AG09309 (cell line): Measurements from ENCODE around the gene PANK2.

Experiments
- DNase-seq: peaks from one replicate; pipeline ENCODE4 v3.0.0-alpha.2; 2010; ENCODE audit warnings: low read depth
- H3K4me3 ChIP-seq: 2 replicates; pipeline ENCODE4 v1.5.1; 2011; ENCODE audit warnings: mild to moderate bottlenecking, low read depth, low read length, moderate library complexity; ENCODE audit not compliant: control insufficient read depth
- TF ChIP-seq, protein P1 (sequence below): IDR thresholded peaks from 2 replicates; pipeline ENCODE4 v1.5.1; 2011; ENCODE audit warnings: mild to moderate bottlenecking, low read depth, low read length, inconsistent platforms; ENCODE audit not compliant: insufficient read depth, control insufficient read depth; ENCODE audit errors: missing control alignments

The PANK2 gene

DNA sequence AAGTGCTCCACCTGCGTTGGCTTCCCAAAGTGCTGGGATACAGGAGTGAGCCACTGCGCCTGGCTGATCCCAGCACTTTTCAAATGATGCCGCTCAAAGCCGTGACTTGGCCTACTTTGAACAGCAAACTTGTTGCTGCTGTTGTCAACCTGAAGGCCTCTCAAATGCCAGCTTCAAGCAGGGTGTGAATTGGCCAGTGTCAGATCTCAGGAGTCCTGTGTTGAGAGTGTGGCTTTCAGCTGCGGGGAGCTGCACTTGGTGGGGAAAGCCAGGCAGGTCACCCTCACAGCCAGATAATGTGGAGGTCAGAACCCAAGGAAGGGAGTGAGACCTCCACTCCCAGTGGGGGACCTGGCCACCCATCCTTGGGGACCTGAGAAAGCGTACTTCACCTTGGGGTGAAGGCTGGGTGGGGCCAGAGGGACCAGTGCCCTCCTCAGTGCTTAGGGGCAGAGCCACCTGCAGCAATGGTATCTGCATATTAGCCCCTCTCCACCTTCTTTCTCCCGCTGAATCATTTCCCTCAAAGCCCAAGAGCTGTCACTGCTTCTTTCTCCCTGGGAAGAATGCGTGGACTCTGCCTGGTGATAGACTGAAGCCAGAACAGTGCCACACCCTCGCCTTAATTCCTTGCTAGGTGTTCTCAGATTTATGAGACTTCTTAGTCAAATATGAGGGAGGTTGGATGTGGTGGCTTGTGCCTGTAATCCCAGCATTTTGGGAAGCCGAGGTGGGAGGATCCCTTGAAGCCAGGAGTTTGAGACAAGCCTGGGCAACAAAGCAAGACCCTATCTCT is 19.1 kb upstream of the PANK2 start:
- no peak overlapping the region for H3K4me3 ChIP-seq
- no peak for DNase-seq
- TF ChIP-seq, protein P1, sequence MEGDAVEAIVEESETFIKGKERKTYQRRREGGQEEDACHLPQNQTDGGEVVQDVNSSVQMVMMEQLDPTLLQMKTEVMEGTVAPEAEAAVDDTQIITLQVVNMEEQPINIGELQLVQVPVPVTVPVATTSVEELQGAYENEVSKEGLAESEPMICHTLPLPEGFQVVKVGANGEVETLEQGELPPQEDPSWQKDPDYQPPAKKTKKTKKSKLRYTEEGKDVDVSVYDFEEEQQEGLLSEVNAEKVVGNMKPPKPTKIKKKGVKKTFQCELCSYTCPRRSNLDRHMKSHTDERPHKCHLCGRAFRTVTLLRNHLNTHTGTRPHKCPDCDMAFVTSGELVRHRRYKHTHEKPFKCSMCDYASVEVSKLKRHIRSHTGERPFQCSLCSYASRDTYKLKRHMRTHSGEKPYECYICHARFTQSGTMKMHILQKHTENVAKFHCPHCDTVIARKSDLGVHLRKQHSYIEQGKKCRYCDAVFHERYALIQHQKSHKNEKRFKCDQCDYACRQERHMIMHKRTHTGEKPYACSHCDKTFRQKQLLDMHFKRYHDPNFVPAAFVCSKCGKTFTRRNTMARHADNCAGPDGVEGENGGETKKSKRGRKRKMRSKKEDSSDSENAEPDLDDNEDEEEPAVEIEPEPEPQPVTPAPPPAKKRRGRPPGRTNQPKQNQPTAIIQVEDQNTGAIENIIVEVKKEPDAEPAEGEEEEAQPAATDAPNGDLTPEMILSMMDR = no peak

DNA sequence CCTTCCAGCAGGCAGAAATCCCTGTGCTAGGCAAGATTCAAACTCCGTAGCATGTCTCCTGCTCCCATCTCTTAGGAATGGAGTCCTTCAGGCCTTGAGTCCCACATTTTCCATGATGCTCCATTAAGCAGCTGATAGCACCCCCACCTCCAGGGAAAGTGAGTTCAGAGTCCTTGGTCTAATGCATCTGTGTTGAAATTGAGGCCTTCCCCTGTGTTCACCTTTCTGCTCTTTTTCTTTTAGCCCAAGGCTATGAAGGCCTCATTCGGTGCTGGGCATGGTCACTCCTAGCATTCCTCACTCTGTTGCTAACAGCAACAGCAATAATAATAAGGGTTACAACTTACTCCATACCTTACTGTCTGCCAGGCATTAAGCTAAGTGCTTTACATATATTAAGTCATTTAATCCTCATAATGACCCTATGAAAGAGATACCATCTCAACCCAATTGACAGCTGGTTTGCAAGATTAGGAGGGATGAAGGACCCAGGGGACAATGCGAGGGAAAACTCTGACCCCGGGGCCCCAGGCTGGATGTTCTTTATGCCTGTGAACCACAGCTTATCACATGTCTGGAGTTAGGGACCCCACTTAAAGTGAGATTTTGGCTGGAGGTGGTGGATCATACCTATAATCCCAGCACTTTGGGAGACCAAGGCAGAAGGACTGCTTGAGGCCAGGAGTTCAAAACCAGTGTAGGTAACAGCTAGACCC is 17.5 kb upstream of the PANK2 start:
- TF ChIP-seq, protein P1 = no peak
- no peak overlapping the region for H3K4me3 ChIP-seq
- DNase-seq = no peak

DNA sequence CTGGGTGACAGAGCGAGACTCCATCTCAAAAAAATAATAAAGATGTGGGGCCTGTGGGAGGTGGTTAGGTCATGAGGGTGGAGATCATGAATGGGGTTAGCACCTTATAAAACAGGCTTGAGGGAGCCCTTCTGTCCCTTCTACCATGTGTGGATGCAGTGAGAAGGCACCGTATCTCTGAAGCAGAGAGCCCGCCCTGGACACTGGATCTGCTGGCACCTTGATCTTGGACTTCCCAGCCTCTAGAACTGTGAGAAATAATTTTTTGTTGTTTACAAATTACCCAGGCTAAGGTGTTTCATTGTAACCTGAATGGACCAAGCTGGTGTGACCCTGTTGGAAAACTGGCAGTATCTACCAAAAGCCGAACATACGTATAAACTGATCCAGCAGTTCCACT is 15.7 kb upstream of the PANK2 start:
- no peak for DNase-seq
- TF ChIP-seq, protein P1 = no peak
- no peak overlapping the region for H3K4me3 ChIP-seq

DNA sequence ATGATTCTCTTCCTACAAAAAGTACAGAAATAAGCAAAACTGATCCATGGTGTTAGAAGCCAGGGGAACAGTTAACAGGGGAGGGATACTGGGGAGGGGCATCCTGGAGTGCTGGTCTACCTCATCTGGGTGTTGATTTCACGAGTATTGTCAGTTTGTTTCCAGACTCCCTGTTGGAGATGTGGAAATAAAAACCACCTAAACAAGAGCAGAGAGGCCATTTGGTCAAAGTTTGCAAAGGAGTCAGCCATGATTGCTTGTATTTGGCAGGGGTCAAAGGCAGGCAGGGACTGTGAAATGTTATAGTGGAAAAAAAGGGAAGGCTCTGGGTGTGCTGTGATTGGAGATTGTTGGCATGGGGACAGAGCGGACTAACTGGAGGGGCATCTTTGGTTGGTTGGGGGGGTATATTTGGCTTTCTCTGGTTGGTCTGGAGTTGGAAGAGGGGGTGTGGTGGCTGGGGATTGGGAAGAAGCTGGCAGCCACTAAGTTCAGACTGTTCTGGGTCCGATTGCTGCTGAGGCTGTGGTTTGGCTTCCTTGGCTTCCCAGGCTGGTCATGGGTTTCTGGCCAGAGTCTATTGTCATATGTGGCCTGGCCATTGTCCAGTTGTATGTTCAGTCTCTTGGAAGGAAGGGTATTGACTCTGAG is 14.9 kb upstream of the PANK2 start:
- no peak overlapping the region for H3K4me3 ChIP-seq
- no peak for DNase-seq
- TF ChIP-seq, protein P1 = no peak

DNA sequence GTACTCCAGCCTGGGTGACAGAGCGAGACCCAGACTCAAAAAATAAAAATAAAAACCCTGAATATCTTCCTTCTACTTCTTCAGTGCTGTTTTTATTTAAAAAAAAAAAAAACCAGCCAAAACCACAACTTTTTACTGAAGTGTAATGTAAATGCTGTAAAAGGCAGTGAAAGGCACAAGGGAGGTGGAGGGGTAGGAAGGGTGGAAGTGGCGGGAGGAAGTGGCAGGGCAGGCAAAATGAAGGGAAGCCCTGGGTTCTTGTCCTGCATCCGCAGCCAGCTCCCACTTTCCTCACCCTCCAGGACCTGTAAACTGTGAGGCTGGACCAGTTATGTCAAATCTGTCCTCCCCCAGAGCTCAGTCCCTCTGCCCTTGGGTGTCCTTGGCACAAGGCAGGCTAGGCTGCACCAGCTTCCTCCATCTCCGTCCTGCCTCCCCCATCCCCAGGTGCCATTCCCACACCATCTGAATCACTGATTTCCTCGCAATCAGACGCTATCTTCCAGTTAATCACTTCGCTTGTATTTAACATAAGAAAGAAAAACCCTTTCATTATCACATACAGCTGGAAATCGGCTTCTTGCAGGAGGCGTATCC is 13.7 kb upstream of the PANK2 start:
- H3K4me3 ChIP-seq = no peak overlapping the region
- no peak for DNase-seq
- TF ChIP-seq, protein P1 = no peak

DNA sequence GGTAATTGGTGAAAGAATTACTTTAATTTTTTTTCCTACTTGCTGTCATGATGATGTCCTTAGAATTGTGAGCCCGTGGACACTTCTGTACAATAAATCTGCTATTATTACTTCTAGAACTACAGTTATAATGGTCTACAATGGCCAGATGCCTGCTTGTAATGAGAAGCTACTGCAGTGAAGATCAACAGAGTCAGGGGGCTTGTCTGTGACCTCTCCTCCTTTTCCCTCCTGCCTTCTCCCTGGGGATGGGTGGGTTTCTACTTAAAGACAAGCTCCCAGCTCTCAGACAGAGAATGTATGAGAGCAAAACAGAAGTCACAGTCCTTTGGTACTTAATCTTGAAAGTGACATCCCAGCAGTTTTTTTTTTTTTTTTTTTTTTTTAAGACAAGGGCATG is 13.2 kb upstream of the PANK2 start:
- TF ChIP-seq, protein P1 = no peak
- H3K4me3 ChIP-seq = no peak overlapping the region

More for the DNA sequence above, 13.2 kb upstream of the PANK2 start:
- no peak for DNase-seq
